Esophagus squamous epithelium (tissue), 5 donors: Measurements from ENCODE around the gene LDLRAD4. TPM values are rescaled to one million over a fixed set of nuclear protein-coding genes. Genes with fewer than 3 reads are reported as not detected.

ENCODE experiments used
- DNase-seq: peaks from one replicate; lab custom pipeline; 2025; lab: John Stamatoyannopoulos, UW
- H3K27ac ChIP-seq, 4 donors: fragments of 200-600 bp; sonication (generic); one replicate each; pipeline ENCODE4 v1.5.1; 2016 to 2019; ENCODE audit warnings: mild to moderate bottlenecking in 1 of 4
- H3K27me3 ChIP-seq, 4 donors: fragments of 200-600 bp; sonication (generic); 1 replicate in 3 of 4; 2 replicates in 1 of 4; pipeline versions ENCODE4 v1.5.1 to v1.6.0; 2017 to 2021; ENCODE audit warnings: antibody characterized with exemption in 1 of 4
- H3K36me3 ChIP-seq, 3 donors: fragments of 200-600 bp; sonication (generic); one replicate each; pipeline ENCODE4 v1.5.1; 2016 to 2019
- H3K4me1 ChIP-seq, 3 donors: fragments of 200-600 bp; sonication (generic); one replicate each; pipeline ENCODE4 v1.5.1; 2017 to 2019
- H3K4me3 ChIP-seq, 4 donors: fragments of 200-600 bp; sonication (generic); 1 replicate in 3 of 4; 2 replicates in 1 of 4; pipeline ENCODE4 v1.5.1; 2016 to 2019; ENCODE audit warnings: mild to moderate bottlenecking in 2 of 4, moderate library complexity in 1 of 4
- H3K9me3 ChIP-seq, 3 donors: fragments of 200-600 bp; sonication (generic); one replicate each; pipeline ENCODE4 v1.5.1; 2016 to 2019
- POLR2A ChIP-seq, 4 donors: fragments of 450-650 bp; IDR thresholded peaks; one replicate each; pipeline ENCODE4 v1.6.1; 2017; ENCODE audit warnings: antibody characterized with exemption in 4 of 4, mild to moderate bottlenecking in 4 of 4, moderate library complexity in 3 of 4
- WGBS, 2 donors: methylation state at CpG; one replicate each; pipeline ENCODE4 v1.1.5; 2018; 5-methylcytosine and 5-hydroxymethylcytosine counted together
- intact Hi-C: fragments of 100-400 bp; cut with DNase I; formaldehyde crosslinking; loops from one replicate; pipeline ENCODE4 v1.15.0; 2022
- total RNA-seq, 4 donors: library from RNA; depleted of rRNA; stranded (reverse); fragments of >200 nt; gene quantifications; one replicate each; pipeline ENCODE4 v1.1.0, GENCODE V29; 2016
- TF ChIP-seq, protein P1 (sequence below), 6 experiments: fragments of 450-650 bp in 4 of 6; fragments of 200-600 bp in 2 of 6; sonication (generic) in 2 of 6; IDR thresholded peaks; one replicate each; pipeline ENCODE4 v1.5.1; 2016 to 2019; ENCODE audit warnings: antibody characterized with exemption in 6 of 6, mild to moderate bottlenecking in 4 of 6, moderate library complexity in 4 of 6
- donor health status: DM: yes; HTN: yes; CAD: no.

Gene LDLRAD4
- total RNA-seq, 4 donors from 2014 or later: 0.91 to 17.9 (median 6.8) TPM

DNA sequence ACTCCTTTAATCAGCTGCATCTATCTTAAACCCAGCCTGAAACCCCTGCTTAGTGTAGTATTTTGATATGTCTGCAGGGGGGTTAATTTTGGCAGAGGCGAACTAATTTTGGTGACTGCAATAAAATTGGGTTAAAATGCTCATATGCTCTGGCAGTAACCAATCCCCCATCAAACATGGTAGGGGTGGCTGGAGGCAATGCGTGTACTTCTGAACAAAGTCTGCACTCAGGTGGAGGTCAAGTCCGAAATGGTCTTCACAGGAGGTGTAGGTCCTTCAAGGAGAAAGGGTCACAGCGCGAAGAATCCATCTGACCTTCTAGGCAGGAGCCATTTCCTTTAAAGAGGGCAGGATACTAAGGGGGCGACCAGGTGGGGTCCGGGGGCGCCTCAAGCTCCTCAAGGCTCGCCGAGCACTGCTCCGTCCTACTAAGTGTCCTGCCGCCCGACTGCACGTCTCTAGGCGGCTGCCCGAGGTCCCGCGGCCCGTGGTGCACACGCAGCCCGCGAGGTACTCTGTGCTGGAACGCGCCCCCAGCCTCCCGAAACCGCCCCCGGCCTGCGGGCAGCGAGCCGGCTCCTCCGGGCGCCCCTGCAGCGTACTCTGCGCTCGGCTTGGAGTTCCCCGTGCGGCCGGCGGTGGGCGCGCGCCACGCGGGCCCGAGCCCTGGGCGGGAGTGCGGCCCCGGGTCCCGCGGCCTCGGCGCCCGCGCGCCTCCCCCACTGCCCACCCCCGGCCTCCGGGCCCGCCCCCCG, 1.7 kb upstream of the LDLRAD4 start:
- Histone ChIP-seq H3K36me3 (no peaks in the 10 kb centered on the region), H3K27me3 (peaks cover 0 to 85% (median 0%) of the 10 kb centered on the region in 4 donors), H3K9me3 (no peaks in the 10 kb centered on the region), H3K4me1 (peaks cover 5 to 58% (median 10%) of the 10 kb centered on the region in 3 donors), H3K4me3 (peak overlapping the region; percentile 52 to 80 (median 65)), H3K27ac (peak overlapping the region; percentile 67 to 90 (median 80))
- intact Hi-C loops: loop anchor here (10.0 kb wide), 1 partner anchor 318 kb away; no protein-coding TSS in a partner anchor
- TF ChIP-seq, protein P1, sequence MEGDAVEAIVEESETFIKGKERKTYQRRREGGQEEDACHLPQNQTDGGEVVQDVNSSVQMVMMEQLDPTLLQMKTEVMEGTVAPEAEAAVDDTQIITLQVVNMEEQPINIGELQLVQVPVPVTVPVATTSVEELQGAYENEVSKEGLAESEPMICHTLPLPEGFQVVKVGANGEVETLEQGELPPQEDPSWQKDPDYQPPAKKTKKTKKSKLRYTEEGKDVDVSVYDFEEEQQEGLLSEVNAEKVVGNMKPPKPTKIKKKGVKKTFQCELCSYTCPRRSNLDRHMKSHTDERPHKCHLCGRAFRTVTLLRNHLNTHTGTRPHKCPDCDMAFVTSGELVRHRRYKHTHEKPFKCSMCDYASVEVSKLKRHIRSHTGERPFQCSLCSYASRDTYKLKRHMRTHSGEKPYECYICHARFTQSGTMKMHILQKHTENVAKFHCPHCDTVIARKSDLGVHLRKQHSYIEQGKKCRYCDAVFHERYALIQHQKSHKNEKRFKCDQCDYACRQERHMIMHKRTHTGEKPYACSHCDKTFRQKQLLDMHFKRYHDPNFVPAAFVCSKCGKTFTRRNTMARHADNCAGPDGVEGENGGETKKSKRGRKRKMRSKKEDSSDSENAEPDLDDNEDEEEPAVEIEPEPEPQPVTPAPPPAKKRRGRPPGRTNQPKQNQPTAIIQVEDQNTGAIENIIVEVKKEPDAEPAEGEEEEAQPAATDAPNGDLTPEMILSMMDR (IDR thresholded peaks at IDR 0.05): peak in 2 of 6 experiments; percentile 27 to 35
- TF ChIP-seq POLR2A (IDR thresholded peaks at IDR 0.05): no peak
- 16 to 21% methylated on average over 5 of the region's 59 CpGs for WGBS, 2 donors
- no peak for DNase-seq

DNA sequence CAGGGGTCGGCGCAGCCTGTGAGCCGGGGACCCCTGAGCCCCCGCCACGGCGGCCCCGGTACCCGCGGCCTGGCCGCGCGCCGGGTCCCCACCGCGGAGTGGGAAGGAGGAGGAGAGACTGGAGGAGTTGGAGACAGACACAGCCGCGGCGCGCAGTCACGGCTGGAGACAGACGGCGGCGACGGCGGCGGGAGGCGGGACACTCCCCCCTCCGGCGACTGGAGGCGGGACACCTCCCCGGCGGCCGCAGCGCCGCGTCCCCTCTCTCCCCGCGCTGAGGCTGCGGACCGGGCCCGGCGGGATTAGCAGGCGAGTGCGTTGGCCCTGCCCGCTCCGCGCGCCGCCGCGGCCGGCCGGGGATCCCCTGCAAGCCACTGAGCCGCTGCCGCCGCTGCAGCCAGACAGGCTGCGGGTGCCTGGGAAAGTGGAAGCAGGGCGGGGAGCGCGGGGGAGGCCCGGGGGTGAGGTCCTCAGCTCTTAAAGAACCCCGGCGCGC, 1.0 kb upstream of the LDLRAD4 start:
- peak overlapping the region; percentile 52 to 80 (median 65) for H3K4me3 ChIP-seq
- WGBS, 2 donors: 0% methylated on average over 2 of the region's 64 CpGs; no CpG with 5 or more reads in 1 of the 2 donors
- no peak for DNase-seq
- TF ChIP-seq, protein P1 (IDR thresholded peaks at IDR 0.05): no peak
- no peak for TF ChIP-seq POLR2A (IDR thresholded peaks at IDR 0.05)
- intact Hi-C loops: loop anchor here (10.0 kb wide), 1 partner anchor 317 kb away; no protein-coding TSS in a partner anchor
- H3K27me3 ChIP-seq: peaks cover 0 to 85% (median 0%) of the 10 kb centered on the region in 4 donors
- H3K9me3 ChIP-seq: no peaks in the 10 kb centered on the region
- peak overlapping the region; percentile 67 to 90 (median 80) for H3K27ac ChIP-seq
- H3K4me1 ChIP-seq: peaks cover 10 to 64% (median 11%) of the 10 kb centered on the region in 3 donors
- no peaks in the 10 kb centered on the region for H3K36me3 ChIP-seq

DNA sequence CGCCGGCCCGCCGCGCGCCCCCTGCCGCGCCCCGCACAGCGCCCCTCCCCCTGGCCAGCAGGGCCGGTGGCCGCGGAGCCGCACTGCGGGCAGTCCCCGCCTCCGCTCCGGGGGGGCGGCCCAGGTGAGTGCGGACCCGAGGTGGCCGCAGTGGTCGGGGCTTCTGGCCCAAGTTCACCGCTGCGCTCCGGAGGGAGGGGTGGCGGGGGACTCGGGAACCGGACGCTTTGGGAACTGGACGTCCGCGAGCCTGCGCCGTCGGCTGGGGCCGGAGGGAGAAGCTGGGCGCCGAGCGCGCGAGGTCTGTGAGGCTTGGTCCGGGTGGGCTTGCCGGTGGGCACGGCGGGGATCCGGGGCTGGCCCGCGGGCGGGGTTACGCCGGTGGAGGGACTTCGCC, 591 bp upstream of the LDLRAD4 start:
- no peak for TF ChIP-seq POLR2A (IDR thresholded peaks at IDR 0.05)
- TF ChIP-seq, protein P1 (IDR thresholded peaks at IDR 0.05): no peak
- Histone ChIP-seq H3K36me3 (no peaks in the 10 kb centered on the region), H3K4me1 (peaks cover 10 to 68% (median 16%) of the 10 kb centered on the region in 3 donors), H3K4me3 (peak overlapping the region; percentile 52 to 80 (median 65)), H3K27me3 (peaks cover 0 to 83% (median 0%) of the 10 kb centered on the region in 4 donors), H3K9me3 (no peaks in the 10 kb centered on the region), H3K27ac (peak overlapping the region; percentile 67 to 90 (median 80))
- DNase-seq: no peak
- intact Hi-C loops: loop anchor here (10.0 kb wide), 1 partner anchor 317 kb away; no protein-coding TSS in a partner anchor
- 0% methylated on average over 9 of the region's 53 CpGs; no CpG with 5 or more reads in 1 of the 2 donors for WGBS, 2 donors

DNA sequence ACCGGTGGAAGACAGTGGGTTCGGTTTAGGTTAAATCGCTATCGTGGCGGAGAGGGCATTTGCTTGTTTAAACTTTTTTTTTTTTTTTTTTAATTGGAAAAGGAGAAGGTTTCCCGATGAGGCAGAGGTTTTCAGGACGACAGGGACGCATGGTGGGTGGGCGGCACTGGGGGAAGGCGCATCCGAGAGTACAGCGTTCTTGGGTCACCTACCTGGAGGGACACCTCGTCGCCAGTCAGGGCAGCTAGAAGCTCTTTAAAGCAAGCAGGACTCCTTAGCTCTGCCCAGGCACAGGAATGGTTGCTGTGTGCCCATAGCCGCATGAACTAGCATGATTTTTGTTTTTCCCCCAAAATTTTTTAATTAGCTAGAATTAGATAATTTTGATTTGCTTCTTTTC, 437 bp downstream of the LDLRAD4 start:
- TF ChIP-seq, protein P1 (IDR thresholded peaks at IDR 0.05): no peak
- TF ChIP-seq POLR2A (IDR thresholded peaks at IDR 0.05): no peak
- DNase-seq: no peak
- peaks cover 0 to 81% (median 0%) of the 10 kb centered on the region in 4 donors for H3K27me3 ChIP-seq
- H3K4me3 ChIP-seq: peak overlapping the region; percentile 52 to 80 (median 65)
- WGBS, 2 donors: 29 to 38% methylated on average over 7 to 9 of the region's 15 CpGs
- no peaks in the 10 kb centered on the region for H3K36me3 ChIP-seq
- intact Hi-C loops: loop anchor here (10.0 kb wide), 1 partner anchor 316 kb away; no protein-coding TSS in a partner anchor
- H3K4me1 ChIP-seq: peaks cover 10 to 79% (median 26%) of the 10 kb centered on the region in 3 donors
- no peaks in the 10 kb centered on the region for H3K9me3 ChIP-seq
- H3K27ac ChIP-seq: peak overlapping the region; percentile 67 to 90 (median 80)
